Sigmoid colon (tissue), 3 donors: ENCODE data around the gene KCTD3.

Experiments
- CTCF ChIP-seq, 4 experiments: fragments of 450-650 bp in 3 of 4; fragments of 200-600 bp in 1 of 4; IDR thresholded peaks; one replicate each; pipeline ENCODE4 v1.5.1; 2016 to 2019; ENCODE audit warnings: antibody characterized with exemption in 4 of 4, mild to moderate bottlenecking in 3 of 4, moderate library complexity in 2 of 4
- POLR2A ChIP-seq, 2 donors: fragments of 450-650 bp; IDR thresholded peaks; one replicate each; pipeline ENCODE4 v1.6.1; 2016; ENCODE audit warnings: antibody characterized with exemption in 2 of 2, mild to moderate bottlenecking in 2 of 2, moderate library complexity in 2 of 2

GRCh38 chr1:215625949-215626348 lies 58.8 kb downstream of the KCTD3 start:
- TF ChIP-seq POLR2A (IDR thresholded peaks at IDR 0.05) (no peak), CTCF (IDR thresholded peaks at IDR 0.05) (no peak)
